OCI-LY7 (cell line): ENCODE data around the gene RELN. TPM values are rescaled to one million over a fixed set of nuclear protein-coding genes. Genes with fewer than 3 reads are reported as not detected.

Experiments
- BruUV-seq: library from RNA; stranded (reverse); fragments of 400-500 nt; replicated peaks from 2 replicates; lab custom pipeline; 2021; lab: Mats Ljungman, UMichigan
- CTCF ChIA-PET: fragments of 300-600 bp; sonication (Branson Sonifier 250); formaldehyde crosslinking; loops from one replicate; lab custom pipeline; 2022; ENCODE audit warnings: antibody characterized with exemption; ENCODE audit not compliant: unreplicated experiment; lab: Charles Lee
- POLR2A ChIA-PET: fragments of 300-600 bp; sonication (Branson Sonifier 250); formaldehyde crosslinking; loops from one replicate; lab custom pipeline; 2022; ENCODE audit warnings: antibody characterized with exemption; lab: Charles Lee
- DNase-seq: peaks from one replicate; pipeline ENCODE4 v3.0.0-alpha.2; 2015; ENCODE audit warnings: low spot score
- H2AFZ ChIP-seq: fragments of 200-600 bp; sonication (generic), shearing (Covaris generic); 2 replicates; pipeline ENCODE4 v1.6.1; 2014; ENCODE audit warnings: mild to moderate bottlenecking, antibody characterized with exemption, low read length, moderate library complexity
- H3K27ac ChIP-seq: fragments of 200-600 bp; sonication (generic); 2 replicates; pipeline ENCODE4 v1.5.1; 2014; ENCODE audit warnings: mixed run types, low read depth, mild to moderate bottlenecking, moderate library complexity, low read length, inconsistent platforms; ENCODE audit not compliant: poor library complexity, severe bottlenecking
- H3K36me3 ChIP-seq: fragments of 200-600 bp; sonication (generic); 2 replicates; pipeline ENCODE4 v1.6.1; 2014; ENCODE audit warnings: mild to moderate bottlenecking, antibody characterized with exemption, low read length, moderate library complexity, mixed read lengths; ENCODE audit not compliant: insufficient read depth
- H3K4me1 ChIP-seq: fragments of 200-600 bp; sonication (generic); 2 replicates; pipeline ENCODE4 v1.5.1; 2014; ENCODE audit warnings: mild to moderate bottlenecking, low read length; ENCODE audit not compliant: insufficient read depth, poor library complexity, severe bottlenecking
- H3K4me2 ChIP-seq: fragments of 200-600 bp; sonication (generic); 2 replicates; pipeline ENCODE4 v1.6.1; 2014; ENCODE audit warnings: mild to moderate bottlenecking, low read length
- H3K4me3 ChIP-seq: fragments of 200-600 bp; sonication (generic); 2 replicates; pipeline ENCODE4 v1.5.1; 2014; ENCODE audit warnings: mild to moderate bottlenecking, low read depth, low read length; ENCODE audit not compliant: poor library complexity, severe bottlenecking
- H3K79me2 ChIP-seq: fragments of 200-600 bp; sonication (generic); 2 replicates; pipeline ENCODE4 v1.6.1; 2016; ENCODE audit warnings: low read depth, mild to moderate bottlenecking, low read length, moderate library complexity, mixed read lengths; ENCODE audit not compliant: insufficient read depth
- H3K9me2 ChIP-seq: fragments of 200-600 bp; sonication (generic); 2 replicates; pipeline ENCODE4 v1.6.1; 2016; ENCODE audit warnings: mild to moderate bottlenecking, low read length, mixed read lengths; ENCODE audit not compliant: insufficient read depth
- H3K9me3 ChIP-seq: fragments of 200-600 bp; sonication (generic); 2 replicates; pipeline ENCODE4 v1.6.1; 2014; ENCODE audit warnings: mild to moderate bottlenecking, mixed run types, low read length, mixed read lengths
- H4K20me1 ChIP-seq: fragments of 200-600 bp; sonication (generic); 2 replicates; pipeline ENCODE4 v1.6.1; 2014; ENCODE audit warnings: mild to moderate bottlenecking, antibody characterized with exemption, low read length, moderate library complexity, mixed read lengths; ENCODE audit not compliant: insufficient read depth
- EZH2phosphoT487 ChIP-seq: fragments of 200-600 bp; sonication (generic); IDR thresholded peaks from 2 replicates; pipeline ENCODE4 v1.6.1; 2018; ENCODE audit warnings: low read depth, borderline replicate concordance, mild to moderate bottlenecking, mixed run types, antibody characterized with exemption, low read length, moderate library complexity, mixed read lengths
- intact Hi-C: fragments of 100-400 bp; cut with micrococcal nuclease; formaldehyde crosslinking; loops from one replicate; pipeline ENCODE4 v1.10.0; 2022; ENCODE audit not compliant: unreplicated experiment
- total RNA-seq, 2 experiments: library from RNA; depleted of rRNA in 1 of 2; stranded (reverse); fragments of >200 nt in 1 of 2; shearing (Covaris generic) in 1 of 2; gene quantifications; 2 replicates each; pipeline ENCODE4 v1.2.3, GENCODE V29; 2014 to 2022
- TF ChIP-seq, protein P1 (sequence below): fragments of 200-600 bp; sonication (generic); conservative IDR thresholded peaks from 2 replicates; pipeline ENCODE4 v1.5.1; 2014; ENCODE audit warnings: mild to moderate bottlenecking, antibody characterized with exemption, low read length, moderate library complexity, mixed read lengths

RELN gene
- total RNA-seq, 2 experiments from 2014 or later, result not detected

DNA sequence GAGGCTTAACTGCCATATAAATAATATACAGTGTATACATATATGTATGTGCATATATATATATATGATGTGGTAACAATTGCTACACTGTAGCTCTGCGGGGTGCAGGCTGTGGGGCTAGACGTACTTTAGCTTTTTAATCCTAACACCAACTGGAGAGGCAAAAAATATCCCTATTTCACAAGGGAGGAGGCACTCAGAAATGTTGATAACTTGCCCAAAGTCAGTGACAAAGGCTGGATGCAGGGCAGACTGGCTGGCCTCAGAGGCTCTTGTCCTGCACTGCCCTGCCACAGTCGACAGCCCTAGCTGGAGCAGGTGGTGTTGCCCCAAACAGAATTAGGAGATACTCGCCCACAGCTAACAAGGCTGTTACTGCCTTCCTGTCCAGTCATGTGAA, 1.5 kb upstream of the RELN start:
- no peak overlapping the region for H3K27ac ChIP-seq
- ChIA-PET POLR2A (no interaction called here), CTCF (no interaction called here)
- no TSS peak for BruUV-seq
- no peaks in the 10 kb centered on the region for H3K79me2 ChIP-seq
- H3K4me3 ChIP-seq, result no peak overlapping the region
- TF ChIP-seq EZH2phosphoT487, result no peak
- TF ChIP-seq, protein P1, sequence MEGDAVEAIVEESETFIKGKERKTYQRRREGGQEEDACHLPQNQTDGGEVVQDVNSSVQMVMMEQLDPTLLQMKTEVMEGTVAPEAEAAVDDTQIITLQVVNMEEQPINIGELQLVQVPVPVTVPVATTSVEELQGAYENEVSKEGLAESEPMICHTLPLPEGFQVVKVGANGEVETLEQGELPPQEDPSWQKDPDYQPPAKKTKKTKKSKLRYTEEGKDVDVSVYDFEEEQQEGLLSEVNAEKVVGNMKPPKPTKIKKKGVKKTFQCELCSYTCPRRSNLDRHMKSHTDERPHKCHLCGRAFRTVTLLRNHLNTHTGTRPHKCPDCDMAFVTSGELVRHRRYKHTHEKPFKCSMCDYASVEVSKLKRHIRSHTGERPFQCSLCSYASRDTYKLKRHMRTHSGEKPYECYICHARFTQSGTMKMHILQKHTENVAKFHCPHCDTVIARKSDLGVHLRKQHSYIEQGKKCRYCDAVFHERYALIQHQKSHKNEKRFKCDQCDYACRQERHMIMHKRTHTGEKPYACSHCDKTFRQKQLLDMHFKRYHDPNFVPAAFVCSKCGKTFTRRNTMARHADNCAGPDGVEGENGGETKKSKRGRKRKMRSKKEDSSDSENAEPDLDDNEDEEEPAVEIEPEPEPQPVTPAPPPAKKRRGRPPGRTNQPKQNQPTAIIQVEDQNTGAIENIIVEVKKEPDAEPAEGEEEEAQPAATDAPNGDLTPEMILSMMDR, result no peak
- H3K36me3 ChIP-seq, result no peaks in the 10 kb centered on the region
- no peak overlapping the region for H2AFZ ChIP-seq
- H4K20me1 ChIP-seq, result no peaks in the 10 kb centered on the region
- H3K9me3 ChIP-seq, result no peaks in the 10 kb centered on the region
- no peaks in the 10 kb centered on the region for H3K4me1 ChIP-seq
- no peak overlapping the region for H3K4me2 ChIP-seq
- H3K9me2 ChIP-seq, result no peaks in the 10 kb centered on the region
- intact Hi-C loops, result no loop called here
- DNase-seq, result no peak

DNA sequence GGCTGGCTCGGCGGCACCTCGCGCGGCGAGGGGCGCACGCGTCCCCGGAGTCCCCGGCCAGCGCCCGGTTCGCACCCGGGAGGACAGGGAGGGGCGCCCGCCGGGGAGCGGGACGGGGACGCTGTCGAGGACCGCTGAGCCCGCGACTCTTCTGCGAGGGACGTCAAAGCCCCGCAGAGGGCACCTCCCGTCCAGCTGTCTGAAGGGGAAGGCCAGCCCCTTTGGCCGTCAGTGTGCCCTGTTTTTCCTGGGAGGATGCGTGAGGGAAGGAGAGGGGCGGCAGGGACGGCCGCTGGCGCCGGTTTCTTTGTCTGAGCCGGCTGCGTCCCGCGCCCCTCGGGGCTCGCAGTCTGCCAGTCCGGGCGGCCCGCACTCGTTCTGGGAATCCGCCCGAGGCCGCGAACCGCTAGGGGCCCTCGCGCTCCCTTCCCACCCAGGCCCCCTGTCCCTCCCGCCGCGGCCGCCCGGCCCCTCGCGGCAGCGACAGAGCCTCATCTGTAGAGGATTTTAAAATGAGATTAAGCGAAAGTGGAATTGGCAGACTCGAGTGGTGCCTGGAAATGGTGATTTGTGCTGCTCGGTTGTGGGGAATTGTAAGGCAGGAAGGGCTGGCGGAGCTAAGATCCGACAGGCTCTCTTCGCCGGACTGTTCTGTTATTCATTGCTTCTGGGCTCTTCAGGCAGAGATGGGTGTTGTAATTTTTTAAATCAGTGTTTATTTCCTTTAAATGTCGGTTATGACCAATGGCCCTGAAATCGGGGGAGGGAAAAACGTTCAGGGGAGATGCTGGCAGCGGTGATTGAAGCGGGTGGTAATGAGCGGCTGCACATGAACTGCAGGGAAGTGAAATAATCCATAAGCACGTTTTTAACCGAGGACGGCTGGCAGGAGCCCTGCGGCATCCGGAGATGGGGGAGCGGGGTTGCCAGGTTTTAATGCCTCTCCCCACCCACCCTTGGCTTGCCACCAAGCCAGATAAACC, 618 bp upstream of the RELN start:
- CTCF ChIA-PET, result no interaction called here
- no peak for DNase-seq
- H3K36me3 ChIP-seq, result no peaks in the 10 kb centered on the region
- POLR2A ChIA-PET, result no interaction called here
- H4K20me1 ChIP-seq, result no peaks in the 10 kb centered on the region
- H3K9me3 ChIP-seq, result no peaks in the 10 kb centered on the region
- no peak for TF ChIP-seq EZH2phosphoT487
- TF ChIP-seq, protein P1, result no peak
- intact Hi-C loops, result no loop called here
- no peak overlapping the region for H2AFZ ChIP-seq
- no peak overlapping the region for H3K27ac ChIP-seq
- H3K79me2 ChIP-seq, result no peaks in the 10 kb centered on the region
- no peak overlapping the region for H3K4me3 ChIP-seq
- BruUV-seq, result no TSS peak
- no peaks in the 10 kb centered on the region for H3K9me2 ChIP-seq
- no peak overlapping the region for H3K4me2 ChIP-seq
- H3K4me1 ChIP-seq, result no peaks in the 10 kb centered on the region
